ENCODE results near the gene THSD4. TPM values are rescaled to one million over a fixed set of nuclear protein-coding genes. Genes with fewer than 3 reads are reported as not detected.
A peak's percentile ranks its signal among the peaks of the same experiment; 100 is the strongest.

Gene THSD4
- total and polyA plus RNA-seq, 9 of the 15 experiments (the other 6 are each of a cell fraction or from before 2014, with no cell fraction given), result 0.04 TPM; not detected in 5

DNA sequence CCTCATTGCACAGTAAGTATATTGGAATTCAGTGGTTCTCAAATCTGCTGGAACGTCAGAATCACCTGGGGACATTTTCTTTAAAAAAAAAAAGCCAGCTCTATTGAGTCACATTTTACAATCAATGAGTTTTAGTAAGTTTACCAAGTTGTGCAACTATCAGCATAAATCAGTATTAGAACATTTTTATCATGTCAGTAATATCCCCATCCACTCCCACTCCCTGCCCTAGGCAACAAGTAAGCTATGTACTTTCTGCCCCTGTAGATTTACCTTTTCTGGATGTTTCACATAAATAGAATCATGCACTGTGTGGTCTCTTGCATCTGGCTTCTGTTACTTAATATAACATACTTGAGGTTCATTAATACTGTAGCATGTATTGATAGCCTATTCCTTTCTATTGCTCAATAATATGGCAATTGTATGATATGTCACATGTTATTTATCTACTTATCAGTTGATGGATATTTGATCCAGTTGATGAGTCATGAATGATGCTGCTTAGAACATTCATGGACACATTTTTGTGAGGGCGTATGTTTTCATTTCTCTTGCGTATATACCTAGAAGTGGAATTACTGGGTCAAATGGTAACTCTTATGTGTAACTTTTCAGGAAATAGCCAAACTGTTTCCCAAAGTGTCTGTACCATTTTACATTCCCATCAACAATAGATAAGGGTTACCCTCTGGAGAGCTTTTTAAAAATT lies 180.5 kb downstream of the THSD4 start:
- Histone ChIP-seq H2AFZ (ENCODE audit: low read depth, low read length) (no peak overlapping the region), H3K9ac (ENCODE audit: insufficient read depth in 1 of 2, low read depth in 2 of 2, low read length in 2 of 2) (no peak overlapping the region), H3K27ac (ENCODE audit: extremely low read depth, low read depth, low read length) (no peak overlapping the region), H3K9me3 (replicated peaks; ENCODE audit: control insufficient read depth, insufficient read depth, low read depth, low read length) (no peaks in the 10 kb centered on the region), H3K4me1 (replicated peaks in 1 of 2; ENCODE audit: control insufficient read depth in 2 of 2, insufficient read depth in 2 of 2, low read length in 2 of 2) (no peaks in the 10 kb centered on the region), H3K36me3 (ENCODE audit: control insufficient read depth, insufficient read depth, low read length) (no peaks in the 10 kb centered on the region), H3K79me2 (ENCODE audit: control insufficient read depth, insufficient read depth, low read length) (no peaks in the 10 kb centered on the region), H3K27me3 (ENCODE audit: control insufficient read depth in 2 of 2, insufficient read depth in 2 of 2, low read length in 2 of 2) (no peaks in the 10 kb centered on the region), H3K4me3 (no peak overlapping the region), H4K20me1 (replicated peaks; ENCODE audit: control insufficient read depth, insufficient read depth, low read length) (no peaks in the 10 kb centered on the region), H3K9me1 (ENCODE audit: control insufficient read depth, insufficient read depth, low read length) (no peaks in the 10 kb centered on the region), H3K4me2 (ENCODE audit: insufficient read depth, low read length) (no peak overlapping the region)
- ChIA-PET CTCF (ENCODE audit: low intra/inter-chr PET ratio) (no interaction called here), POLR2A (no interaction called here)
- intact Hi-C loops (cut with micrococcal nuclease), result no loop called here
- DNase-seq (ENCODE audit: extremely low read depth in 1 of 4, low spot score in 3 of 4) (no peak), FAIRE-seq (no peak), ATAC-seq (no peak)
- WGBS (ENCODE audit: insufficient coverage, low coverage, missing lambda C conversion rate), result 3% methylated on average over 3 of the region's 3 CpGs
- in situ Hi-C loops (cut with MboI), result no loop called here
- no TSS peak for BruUV-seq (replicated peaks)
- TF ChIP-seq, protein P1, sequence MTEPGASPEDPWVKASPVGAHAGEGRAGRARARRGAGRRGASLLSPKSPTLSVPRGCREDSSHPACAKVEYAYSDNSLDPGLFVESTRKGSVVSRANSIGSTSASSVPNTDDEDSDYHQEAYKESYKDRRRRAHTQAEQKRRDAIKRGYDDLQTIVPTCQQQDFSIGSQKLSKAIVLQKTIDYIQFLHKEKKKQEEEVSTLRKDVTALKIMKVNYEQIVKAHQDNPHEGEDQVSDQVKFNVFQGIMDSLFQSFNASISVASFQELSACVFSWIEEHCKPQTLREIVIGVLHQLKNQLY (CRISPR knock-in tag; conservative IDR thresholded peaks at IDR 0.05), result no peak
- TF ChIP-seq CEBPG (CRISPR knock-in tag; IDR thresholded peaks at IDR 0.05), result no peak
- TF ChIP-seq CEBPG (tag; conservative IDR thresholded peaks at IDR 0.05 in 1 of 2, IDR thresholded peaks at IDR 0.05 in 1 of 2), result peak in 1 of 2 experiments; percentile 40; a peak in 2 of 4 replicates

DNA sequence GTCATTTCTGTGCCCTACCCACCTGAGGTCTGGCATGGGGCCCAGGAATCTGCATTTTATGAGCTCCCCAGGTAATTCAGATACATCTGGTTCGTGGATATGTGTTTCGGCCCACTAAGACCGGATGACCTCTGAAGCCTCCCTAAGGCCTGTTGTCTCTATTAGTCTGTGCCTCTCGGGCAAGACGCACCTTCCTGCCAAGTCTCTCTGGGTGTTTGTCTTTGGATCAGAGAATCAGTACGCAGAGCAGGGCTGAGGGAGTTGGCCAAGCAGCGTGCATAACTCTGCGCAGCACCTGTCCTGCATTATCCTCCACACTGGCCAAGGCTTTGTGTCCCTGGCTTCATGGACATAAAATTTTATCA lies 181.0 kb downstream of the THSD4 start:
- FAIRE-seq, result no peak
- Histone ChIP-seq H3K4me2 (ENCODE audit: insufficient read depth, low read length) (no peak overlapping the region), H3K79me2 (ENCODE audit: control insufficient read depth, insufficient read depth, low read length) (no peaks in the 10 kb centered on the region), H3K27me3 (ENCODE audit: control insufficient read depth in 2 of 2, insufficient read depth in 2 of 2, low read length in 2 of 2) (no peaks in the 10 kb centered on the region), H3K9ac (ENCODE audit: insufficient read depth in 1 of 2, low read depth in 2 of 2, low read length in 2 of 2) (no peak overlapping the region), H3K27ac (ENCODE audit: extremely low read depth, low read depth, low read length) (no peak overlapping the region), H3K36me3 (ENCODE audit: control insufficient read depth, insufficient read depth, low read length) (no peaks in the 10 kb centered on the region), H3K9me3 (replicated peaks; ENCODE audit: control insufficient read depth, insufficient read depth, low read depth, low read length) (no peaks in the 10 kb centered on the region), H3K4me1 (replicated peaks in 1 of 2; ENCODE audit: control insufficient read depth in 2 of 2, insufficient read depth in 2 of 2, low read length in 2 of 2) (no peaks in the 10 kb centered on the region), H2AFZ (ENCODE audit: low read depth, low read length) (no peak overlapping the region), H3K4me3 (no peak overlapping the region), H3K9me1 (ENCODE audit: control insufficient read depth, insufficient read depth, low read length) (no peaks in the 10 kb centered on the region), H4K20me1 (replicated peaks; ENCODE audit: control insufficient read depth, insufficient read depth, low read length) (no peaks in the 10 kb centered on the region)
- TF ChIP-seq THRAP3 (IDR thresholded peaks at IDR 0.05; ENCODE audit: borderline replicate concordance) (no peak), PRMT5 (CRISPR knock-in tag; IDR thresholded peaks at IDR 0.05) (no peak), SLC30A9 (CRISPR knock-in tag; IDR thresholded peaks at IDR 0.05) (no peak), MED1 (CRISPR knock-in tag; IDR thresholded peaks at IDR 0.05; ENCODE audit: borderline replicate concordance) (no peak), RBM25 (IDR thresholded peaks at IDR 0.05; ENCODE audit: low read depth, low read length, severe bottlenecking) (no peak), ZNF551 (CRISPR knock-in tag; IDR thresholded peaks at IDR 0.05) (no peak), NEUROD1 (IDR thresholded peaks at IDR 0.05; ENCODE audit: borderline replicate concordance, low read depth, low read length, partially characterized antibody) (no peak), NR2C1 (IDR thresholded peaks at IDR 0.05) (no peak), NR2C1 (tag; IDR thresholded peaks at IDR 0.05) (no peak)
- TF ChIP-seq, protein P2, sequence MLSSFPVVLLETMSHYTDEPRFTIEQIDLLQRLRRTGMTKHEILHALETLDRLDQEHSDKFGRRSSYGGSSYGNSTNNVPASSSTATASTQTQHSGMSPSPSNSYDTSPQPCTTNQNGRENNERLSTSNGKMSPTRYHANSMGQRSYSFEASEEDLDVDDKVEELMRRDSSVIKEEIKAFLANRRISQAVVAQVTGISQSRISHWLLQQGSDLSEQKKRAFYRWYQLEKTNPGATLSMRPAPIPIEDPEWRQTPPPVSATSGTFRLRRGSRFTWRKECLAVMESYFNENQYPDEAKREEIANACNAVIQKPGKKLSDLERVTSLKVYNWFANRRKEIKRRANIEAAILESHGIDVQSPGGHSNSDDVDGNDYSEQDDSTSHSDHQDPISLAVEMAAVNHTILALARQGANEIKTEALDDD (IDR thresholded peaks at IDR 0.05), result no peak
- TF ChIP-seq, protein P3, sequence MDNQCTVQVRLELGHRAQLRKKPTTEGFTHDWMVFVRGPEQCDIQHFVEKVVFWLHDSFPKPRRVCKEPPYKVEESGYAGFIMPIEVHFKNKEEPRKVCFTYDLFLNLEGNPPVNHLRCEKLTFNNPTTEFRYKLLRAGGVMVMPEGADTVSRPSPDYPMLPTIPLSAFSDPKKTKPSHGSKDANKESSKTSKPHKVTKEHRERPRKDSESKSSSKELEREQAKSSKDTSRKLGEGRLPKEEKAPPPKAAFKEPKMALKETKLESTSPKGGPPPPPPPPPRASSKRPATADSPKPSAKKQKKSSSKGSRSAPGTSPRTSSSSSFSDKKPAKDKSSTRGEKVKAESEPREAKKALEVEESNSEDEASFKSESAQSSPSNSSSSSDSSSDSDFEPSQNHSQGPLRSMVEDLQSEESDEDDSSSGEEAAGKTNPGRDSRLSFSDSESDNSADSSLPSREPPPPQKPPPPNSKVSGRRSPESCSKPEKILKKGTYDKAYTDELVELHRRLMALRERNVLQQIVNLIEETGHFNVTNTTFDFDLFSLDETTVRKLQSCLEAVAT (IDR thresholded peaks at IDR 0.05), result no peak
- no peak for DNase-seq (ENCODE audit: extremely low read depth in 1 of 4, low spot score in 3 of 4)
- in situ Hi-C loops (cut with MboI), result no loop called here
- WGBS (ENCODE audit: insufficient coverage, low coverage, missing lambda C conversion rate), result 4% methylated on average over 8 of the region's 8 CpGs
- ChIA-PET POLR2A (no interaction called here), CTCF (ENCODE audit: low intra/inter-chr PET ratio) (no interaction called here)
- ATAC-seq, result no peak
- intact Hi-C loops (cut with micrococcal nuclease), result no loop called here
- BruUV-seq (replicated peaks), result no TSS peak
